ENCODE results near the gene NR2F2.

DNA sequence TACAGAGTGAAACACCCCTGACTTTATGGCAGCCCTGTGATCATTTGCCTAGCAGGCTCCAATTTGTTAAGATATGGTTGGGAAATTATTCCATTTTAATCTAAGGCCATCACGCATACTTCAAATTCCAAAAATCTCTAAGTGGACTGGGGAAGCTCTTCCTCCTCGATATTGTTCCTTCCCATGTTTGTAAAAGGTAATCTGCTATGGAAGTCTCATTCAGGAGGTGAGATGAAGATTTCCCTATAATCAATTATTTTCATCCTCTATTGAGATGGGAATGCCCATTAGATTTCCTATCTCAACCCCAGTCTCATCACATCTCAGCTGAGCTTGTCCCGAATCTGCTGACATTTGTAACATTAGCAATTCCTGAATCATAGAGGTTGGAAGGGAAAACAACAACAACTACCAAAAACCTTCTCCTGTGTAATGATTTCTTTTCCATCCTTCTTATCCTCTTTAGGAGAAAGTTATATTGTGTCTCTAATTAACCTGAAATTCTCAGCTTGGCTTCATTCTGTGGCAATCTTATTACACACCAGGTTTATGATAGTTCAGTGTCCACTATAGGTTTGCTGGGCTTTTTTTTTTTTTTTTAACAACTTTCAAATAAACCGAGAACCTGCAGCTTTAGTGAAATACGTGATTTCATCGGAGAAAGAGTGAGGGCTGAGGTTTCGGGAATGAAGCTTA lies 2.2 kb upstream of the NR2F2 start:
- TF ChIP-seq CTCF (IDR thresholded peaks at IDR 0.05) (no peak), POLR2A (IDR thresholded peaks at IDR 0.05) (no peak), EP300 (IDR thresholded peaks at IDR 0.05; ENCODE audit: low read depth) (no peak)

All from transverse colon (tissue), 3 donors.